Right atrium auricular region (tissue), 2 donors: ENCODE data around the gene GLB1L3. TPM values are rescaled to one million over a fixed set of nuclear protein-coding genes. Genes with fewer than 3 reads are reported as not detected.

Experiments used
- DNase-seq: peaks from one replicate; pipeline ENCODE4 v3.0.0-alpha.2; 2019; ENCODE audit warnings: low spot score
- H3K27ac ChIP-seq, 2 donors: fragments of 200-600 bp; sonication (generic); 1 replicate in 1 of 2; 2 replicates in 1 of 2; pipeline ENCODE4 v1.5.1; 2016 to 2019
- H3K27me3 ChIP-seq, 2 donors: fragments of 200-600 bp; sonication (generic); one replicate each; pipeline versions ENCODE4 v1.5.1 to v1.6.0; 2017 to 2019
- H3K36me3 ChIP-seq: fragments of 200-600 bp; sonication (generic); one replicate; pipeline ENCODE4 v1.5.1; 2016
- H3K4me1 ChIP-seq, 2 donors: fragments of 200-600 bp; sonication (generic); one replicate each; pipeline versions ENCODE4 v1.5.1 to v1.6.0; 2017 to 2019
- H3K4me3 ChIP-seq, 2 donors: fragments of 200-600 bp; sonication (generic); 1 replicate in 1 of 2; 2 replicates in 1 of 2; pipeline ENCODE4 v1.5.1; 2017 to 2019; ENCODE audit warnings: mild to moderate bottlenecking in 1 of 2, moderate library complexity in 1 of 2
- H3K9me3 ChIP-seq, 2 donors: fragments of 200-600 bp; sonication (generic); one replicate each; pipeline ENCODE4 v1.5.1; 2019
- CTCF ChIP-seq, 2 donors: fragments of 200-600 bp; sonication (generic); IDR thresholded peaks; one replicate each; pipeline ENCODE4 v1.5.1; 2019; ENCODE audit warnings: antibody characterized with exemption in 2 of 2
- total RNA-seq, 2 donors: library from RNA; depleted of rRNA; stranded (reverse); fragments of >200 nt; gene quantifications; one replicate each; pipeline ENCODE4 v1.1.0, GENCODE V29; 2016

Gene GLB1L3
- total RNA-seq, 2 donors from 2014 or later = not detected

- no peak overlapping the region for H3K27ac ChIP-seq
- TF ChIP-seq CTCF (IDR thresholded peaks at IDR 0.05) = no peak
- DNase-seq = peak; percentile 26
These were observed 12.3 kb downstream of the GLB1L3 start for GRCh38 chr11:134288486-134288885.

GRCh38 chr11:134289167-134289566 is 13.0 kb downstream of the GLB1L3 start:
- no peaks in the 10 kb centered on the region for H3K4me1 ChIP-seq
- H3K27ac ChIP-seq = no peak overlapping the region
- no peak for DNase-seq
- no peaks in the 10 kb centered on the region for H3K27me3 ChIP-seq
- no peaks in the 10 kb centered on the region for H3K36me3 ChIP-seq
- no peak for TF ChIP-seq CTCF (IDR thresholded peaks at IDR 0.05)
- no peaks in the 10 kb centered on the region for H3K9me3 ChIP-seq
- H3K4me3 ChIP-seq = no peak overlapping the region

More at GRCh38 chr11:134288486-134288885, 12.3 kb downstream of the GLB1L3 start:
- no peaks in the 10 kb centered on the region for H3K9me3 ChIP-seq
- no peaks in the 10 kb centered on the region for H3K27me3 ChIP-seq
- no peaks in the 10 kb centered on the region for H3K4me1 ChIP-seq
- no peak overlapping the region for H3K4me3 ChIP-seq
- no peaks in the 10 kb centered on the region for H3K36me3 ChIP-seq

GRCh38 chr11:134289789-134290188 is 13.6 kb downstream of the GLB1L3 start:
- Histone ChIP-seq H3K4me1 (no peaks in the 10 kb centered on the region), H3K27ac (no peak overlapping the region), H3K4me3 (no peak overlapping the region), H3K36me3 (no peaks in the 10 kb centered on the region), H3K9me3 (no peaks in the 10 kb centered on the region), H3K27me3 (no peaks in the 10 kb centered on the region)
- no peak for TF ChIP-seq CTCF (IDR thresholded peaks at IDR 0.05)
- peak; percentile 57 for DNase-seq

GRCh38 chr11:134290646-134291045 is 14.5 kb downstream of the GLB1L3 start:
- Histone ChIP-seq H3K27me3 (no peaks in the 10 kb centered on the region), H3K9me3 (no peaks in the 10 kb centered on the region), H3K36me3 (no peaks in the 10 kb centered on the region), H3K4me3 (no peak overlapping the region), H3K27ac (no peak overlapping the region), H3K4me1 (no peaks in the 10 kb centered on the region)
- peak; percentile 47 for DNase-seq
- no peak for TF ChIP-seq CTCF (IDR thresholded peaks at IDR 0.05)

GRCh38 chr11:134291196-134291595 is 15.0 kb downstream of the GLB1L3 start:
- Histone ChIP-seq H3K4me1 (no peaks in the 10 kb centered on the region), H3K4me3 (no peak overlapping the region), H3K36me3 (no peaks in the 10 kb centered on the region), H3K27ac (no peak overlapping the region), H3K27me3 (no peaks in the 10 kb centered on the region), H3K9me3 (no peaks in the 10 kb centered on the region)
- TF ChIP-seq CTCF (IDR thresholded peaks at IDR 0.05) = no peak
- DNase-seq = no peak

GRCh38 chr11:134292661-134293060 is 16.5 kb downstream of the GLB1L3 start:
- TF ChIP-seq CTCF (IDR thresholded peaks at IDR 0.05) = no peak

More at GRCh38 chr11:134292661-134293060, 16.5 kb downstream of the GLB1L3 start:
- H3K4me1 ChIP-seq = no peaks in the 10 kb centered on the region
- H3K27ac ChIP-seq = no peak overlapping the region
- peak; percentile 32 for DNase-seq
- H3K4me3 ChIP-seq = no peak overlapping the region
- no peaks in the 10 kb centered on the region for H3K9me3 ChIP-seq
- H3K27me3 ChIP-seq = no peaks in the 10 kb centered on the region
- H3K36me3 ChIP-seq = no peaks in the 10 kb centered on the region
